SK-N-SH treated with all-trans-retinoic acid at 6 μM for 48 hours (cell line): ENCODE results near the gene CYBA.

ENCODE experiments used
- ARNTL ChIP-seq: fragments of 450-650 bp; formaldehyde crosslinking; IDR thresholded peaks from 2 replicates; pipeline ENCODE4 v1.5.0; 2020; ENCODE audit warnings: low read depth, mild to moderate bottlenecking, moderate library complexity, borderline replicate concordance
- GLIS3 ChIP-seq: fragments of 250-450 bp; sonication (Bioruptor Pico); IDR thresholded peaks from 2 replicates; pipeline ENCODE4 v1.5.0; 2020; ENCODE audit warnings: mild to moderate bottlenecking, moderate library complexity
- ISL1 ChIP-seq: fragments of 250-450 bp; sonication (Bioruptor Pico); IDR thresholded peaks from 2 replicates; pipeline ENCODE4 v2.1.2; 2022; ENCODE audit warnings: mild to moderate bottlenecking, moderate library complexity
- PATZ1 ChIP-seq: fragments of 250-450 bp; sonication (Bioruptor Pico); IDR thresholded peaks from 2 replicates; pipeline ENCODE4 v1.8.0; 2020; ENCODE audit warnings: mild to moderate bottlenecking, moderate library complexity, borderline replicate concordance
- TOX ChIP-seq: fragments of 250-450 bp; sonication (Bioruptor Pico); IDR thresholded peaks from 2 replicates; pipeline ENCODE4 v1.8.0; 2021; ENCODE audit warnings: mild to moderate bottlenecking, moderate library complexity, borderline replicate concordance
- ZFP3 ChIP-seq: fragments of 250-450 bp; sonication (Bioruptor Pico); IDR thresholded peaks from 2 replicates; pipeline ENCODE4 v1.5.0; 2020; ENCODE audit warnings: mild to moderate bottlenecking, moderate library complexity
- ZFP30 ChIP-seq: fragments of 450-650 bp; formaldehyde crosslinking; IDR thresholded peaks from 2 replicates; pipeline ENCODE4 v1.5.0; 2022; ENCODE audit warnings: mild to moderate bottlenecking, moderate library complexity
- ZNF565 ChIP-seq: fragments of 450-650 bp; formaldehyde crosslinking; conservative IDR thresholded peaks from 2 replicates; pipeline ENCODE4 v1.5.0; 2020; ENCODE audit warnings: low read depth, mild to moderate bottlenecking, moderate library complexity
- ZNF8 ChIP-seq: fragments of 450-650 bp; formaldehyde crosslinking; IDR thresholded peaks from 2 replicates; pipeline ENCODE4 v1.5.0; 2020; ENCODE audit warnings: mild to moderate bottlenecking, moderate library complexity
- TF ChIP-seq, protein P1 (sequence below): fragments of 250-450 bp; sonication (Bioruptor Pico); IDR thresholded peaks from 2 replicates; pipeline ENCODE4 v1.5.1; 2020; ENCODE audit warnings: low read depth, mild to moderate bottlenecking, moderate library complexity
- TF ChIP-seq, protein P2 (sequence below): fragments of 250-450 bp; sonication (Bioruptor Pico); IDR thresholded peaks from 2 replicates; pipeline ENCODE4 v1.5.0; 2020; ENCODE audit warnings: mild to moderate bottlenecking, moderate library complexity

GRCh38 chr16:88628512-88628974 is 22.3 kb downstream of the CYBA start:
- no peak for TF ChIP-seq GLIS3
- no peak for TF ChIP-seq ZNF565 (CRISPR knock-in tag)
- TF ChIP-seq PATZ1 (CRISPR knock-in tag) = no peak
- TF ChIP-seq, protein P1, sequence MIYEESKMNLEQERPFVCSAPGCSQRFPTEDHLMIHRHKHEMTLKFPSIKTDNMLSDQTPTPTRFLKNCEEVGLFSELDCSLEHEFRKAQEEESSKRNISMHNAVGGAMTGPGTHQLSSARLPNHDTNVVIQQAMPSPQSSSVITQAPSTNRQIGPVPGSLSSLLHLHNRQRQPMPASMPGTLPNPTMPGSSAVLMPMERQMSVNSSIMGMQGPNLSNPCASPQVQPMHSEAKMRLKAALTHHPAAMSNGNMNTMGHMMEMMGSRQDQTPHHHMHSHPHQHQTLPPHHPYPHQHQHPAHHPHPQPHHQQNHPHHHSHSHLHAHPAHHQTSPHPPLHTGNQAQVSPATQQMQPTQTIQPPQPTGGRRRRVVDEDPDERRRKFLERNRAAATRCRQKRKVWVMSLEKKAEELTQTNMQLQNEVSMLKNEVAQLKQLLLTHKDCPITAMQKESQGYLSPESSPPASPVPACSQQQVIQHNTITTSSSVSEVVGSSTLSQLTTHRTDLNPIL (CRISPR knock-in tag) = no peak
- TF ChIP-seq TOX = no peak
- no peak for TF ChIP-seq ARNTL (CRISPR knock-in tag)
- no peak for TF ChIP-seq ISL1 (CRISPR knock-in tag)
- TF ChIP-seq ZNF8 (CRISPR knock-in tag) = no peak
- TF ChIP-seq ZFP3 (CRISPR knock-in tag) = no peak
- TF ChIP-seq, protein P2, sequence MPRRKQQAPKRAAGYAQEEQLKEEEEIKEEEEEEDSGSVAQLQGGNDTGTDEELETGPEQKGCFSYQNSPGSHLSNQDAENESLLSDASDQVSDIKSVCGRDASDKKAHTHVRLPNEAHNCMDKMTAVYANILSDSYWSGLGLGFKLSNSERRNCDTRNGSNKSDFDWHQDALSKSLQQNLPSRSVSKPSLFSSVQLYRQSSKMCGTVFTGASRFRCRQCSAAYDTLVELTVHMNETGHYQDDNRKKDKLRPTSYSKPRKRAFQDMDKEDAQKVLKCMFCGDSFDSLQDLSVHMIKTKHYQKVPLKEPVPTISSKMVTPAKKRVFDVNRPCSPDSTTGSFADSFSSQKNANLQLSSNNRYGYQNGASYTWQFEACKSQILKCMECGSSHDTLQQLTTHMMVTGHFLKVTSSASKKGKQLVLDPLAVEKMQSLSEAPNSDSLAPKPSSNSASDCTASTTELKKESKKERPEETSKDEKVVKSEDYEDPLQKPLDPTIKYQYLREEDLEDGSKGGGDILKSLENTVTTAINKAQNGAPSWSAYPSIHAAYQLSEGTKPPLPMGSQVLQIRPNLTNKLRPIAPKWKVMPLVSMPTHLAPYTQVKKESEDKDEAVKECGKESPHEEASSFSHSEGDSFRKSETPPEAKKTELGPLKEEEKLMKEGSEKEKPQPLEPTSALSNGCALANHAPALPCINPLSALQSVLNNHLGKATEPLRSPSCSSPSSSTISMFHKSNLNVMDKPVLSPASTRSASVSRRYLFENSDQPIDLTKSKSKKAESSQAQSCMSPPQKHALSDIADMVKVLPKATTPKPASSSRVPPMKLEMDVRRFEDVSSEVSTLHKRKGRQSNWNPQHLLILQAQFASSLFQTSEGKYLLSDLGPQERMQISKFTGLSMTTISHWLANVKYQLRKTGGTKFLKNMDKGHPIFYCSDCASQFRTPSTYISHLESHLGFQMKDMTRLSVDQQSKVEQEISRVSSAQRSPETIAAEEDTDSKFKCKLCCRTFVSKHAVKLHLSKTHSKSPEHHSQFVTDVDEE (CRISPR knock-in tag) = no peak
- no peak for TF ChIP-seq ZFP30 (CRISPR knock-in tag)
